SU-DHL-6 (cell line): ENCODE measurements around the gene GOLGA6L22.
"Not testable (repeated sequence)": the region's sequence is repeated elsewhere in the genome, so short reads cannot be mapped to it uniquely, and the experiment has no call there.

ENCODE experiments used
- CTCF ChIP-seq: fragments of 200-600 bp; sonication (generic); IDR thresholded peaks from one replicate; pipeline ENCODE4 v1.5.1; 2017; ENCODE audit warnings: antibody characterized with exemption, mild to moderate bottlenecking, low read length, moderate library complexity; ENCODE audit not compliant: insufficient read depth, poor library complexity, severe bottlenecking
- EZH2phosphoT487 ChIP-seq: fragments of 200-600 bp; sonication (generic), shearing (Covaris generic); conservative IDR thresholded peaks from 2 replicates; pipeline ENCODE4 v1.6.1; 2018; ENCODE audit warnings: mild to moderate bottlenecking, antibody characterized with exemption, low read length, moderate library complexity, mixed read lengths

GRCh38 chr15:22498220-22498925, 39.7 kb downstream of the GOLGA6L22 start:
- not testable (repeated sequence) for TF ChIP-seq EZH2phosphoT487, CTCF
